ENCODE measurements around the gene ASGR1. TPM values are rescaled to one million over a fixed set of nuclear protein-coding genes. Genes with fewer than 3 reads are reported as not detected.

Gene ASGR1, protein sequence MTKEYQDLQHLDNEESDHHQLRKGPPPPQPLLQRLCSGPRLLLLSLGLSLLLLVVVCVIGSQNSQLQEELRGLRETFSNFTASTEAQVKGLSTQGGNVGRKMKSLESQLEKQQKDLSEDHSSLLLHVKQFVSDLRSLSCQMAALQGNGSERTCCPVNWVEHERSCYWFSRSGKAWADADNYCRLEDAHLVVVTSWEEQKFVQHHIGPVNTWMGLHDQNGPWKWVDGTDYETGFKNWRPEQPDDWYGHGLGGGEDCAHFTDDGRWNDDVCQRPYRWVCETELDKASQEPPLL
- total RNA-seq, result 1 to 10 TPM in 3 of 9 donors, under 1 TPM in 3, not detected in 3; 0.23 to 3.5 (median 0.72) TPM
- under 1 TPM; 0.19 to 0.64 TPM for polyA plus RNA-seq
- long read RNA-seq, donor 1, result 0 reads
- long read RNA-seq, donor 2, result 0 reads
- long read RNA-seq, donor 3, result 0 reads

DNA sequence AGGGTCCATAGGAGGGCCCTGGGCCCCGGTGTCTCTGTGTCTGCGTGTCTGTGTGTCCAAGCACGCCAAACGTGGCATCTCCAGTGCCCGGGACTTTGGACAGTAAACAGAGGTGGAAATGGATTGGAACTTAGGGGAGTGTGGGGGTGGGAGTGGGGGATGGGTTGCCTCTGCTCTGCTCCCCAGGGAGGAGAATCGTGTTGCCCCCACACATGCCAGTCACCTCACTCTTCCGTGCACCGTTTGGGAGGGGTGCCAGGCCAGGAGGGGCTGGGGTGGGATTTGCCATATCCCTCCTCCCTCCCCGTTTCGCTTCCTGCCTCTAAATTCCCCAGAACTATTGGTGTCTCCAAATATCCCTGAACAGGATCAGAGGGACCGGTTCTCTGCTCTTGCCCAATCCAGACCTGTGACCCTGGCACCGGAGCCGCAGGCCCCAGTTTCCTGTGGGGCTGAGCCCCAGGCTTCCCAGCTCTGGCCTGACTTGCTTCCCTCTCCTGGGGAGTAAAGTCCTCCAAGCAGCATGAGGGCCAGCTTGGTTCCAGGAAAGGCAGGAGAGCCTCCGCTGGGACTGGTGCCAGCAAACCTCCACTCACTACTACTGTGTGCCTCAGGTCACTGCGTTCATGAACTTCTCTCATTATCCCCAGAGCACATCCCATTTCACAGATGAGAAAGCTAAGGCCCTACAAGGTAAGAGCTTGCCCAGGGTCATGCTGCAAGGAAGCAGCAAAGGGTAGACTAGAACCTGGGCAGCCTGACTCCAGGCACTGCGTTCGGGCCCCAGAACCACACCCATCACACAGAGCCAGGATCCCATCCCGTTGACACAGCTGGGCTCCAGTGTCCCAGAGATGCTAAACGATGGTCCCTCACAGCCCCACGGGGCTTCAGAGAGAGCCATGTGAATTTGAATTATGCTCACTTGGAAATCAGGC, at the start of gene ASGR1:
ASGR1 (minus strand) TSS at position 54 of the 938 bp plus-strand sequence. CDS start 807 bp downstream, outside the sequence.
- Histone ChIP-seq H3K4me1 (peaks cover 0 to 19% (median 10%) of the 10 kb centered on the region in 12 donors), H3K9me3 (no peaks in the 10 kb centered on the region), H3K27ac (no peak within 1 kb of the TSS), H3K36me3 (no peaks in the 10 kb centered on the region), H3K27me3 (peaks cover 0 to 22% (median 12%) of the 10 kb centered on the region in 9 donors), H3K4me3 (peak within 1 kb of the TSS in 4 of 12 donors; percentile 50 to 56 (median 54))
- ATAC-seq (no peak), DNase-seq (no peak)
- WGBS, 4 donors, result 57 to 64% (median 58%) methylated on average over 15 to 20 of the region's 20 CpGs
- TF ChIP-seq, protein P1, sequence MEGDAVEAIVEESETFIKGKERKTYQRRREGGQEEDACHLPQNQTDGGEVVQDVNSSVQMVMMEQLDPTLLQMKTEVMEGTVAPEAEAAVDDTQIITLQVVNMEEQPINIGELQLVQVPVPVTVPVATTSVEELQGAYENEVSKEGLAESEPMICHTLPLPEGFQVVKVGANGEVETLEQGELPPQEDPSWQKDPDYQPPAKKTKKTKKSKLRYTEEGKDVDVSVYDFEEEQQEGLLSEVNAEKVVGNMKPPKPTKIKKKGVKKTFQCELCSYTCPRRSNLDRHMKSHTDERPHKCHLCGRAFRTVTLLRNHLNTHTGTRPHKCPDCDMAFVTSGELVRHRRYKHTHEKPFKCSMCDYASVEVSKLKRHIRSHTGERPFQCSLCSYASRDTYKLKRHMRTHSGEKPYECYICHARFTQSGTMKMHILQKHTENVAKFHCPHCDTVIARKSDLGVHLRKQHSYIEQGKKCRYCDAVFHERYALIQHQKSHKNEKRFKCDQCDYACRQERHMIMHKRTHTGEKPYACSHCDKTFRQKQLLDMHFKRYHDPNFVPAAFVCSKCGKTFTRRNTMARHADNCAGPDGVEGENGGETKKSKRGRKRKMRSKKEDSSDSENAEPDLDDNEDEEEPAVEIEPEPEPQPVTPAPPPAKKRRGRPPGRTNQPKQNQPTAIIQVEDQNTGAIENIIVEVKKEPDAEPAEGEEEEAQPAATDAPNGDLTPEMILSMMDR (IDR thresholded peaks at IDR 0.05), result no peak
- TF ChIP-seq POLR2A (IDR thresholded peaks at IDR 0.05), result no peak
- intact Hi-C loops (cut with DNase I), result loop anchor here in 2 of 10 donors (5.0 kb wide), 1 partner anchor 127 kb away; no protein-coding TSS in a partner anchor

DNA sequence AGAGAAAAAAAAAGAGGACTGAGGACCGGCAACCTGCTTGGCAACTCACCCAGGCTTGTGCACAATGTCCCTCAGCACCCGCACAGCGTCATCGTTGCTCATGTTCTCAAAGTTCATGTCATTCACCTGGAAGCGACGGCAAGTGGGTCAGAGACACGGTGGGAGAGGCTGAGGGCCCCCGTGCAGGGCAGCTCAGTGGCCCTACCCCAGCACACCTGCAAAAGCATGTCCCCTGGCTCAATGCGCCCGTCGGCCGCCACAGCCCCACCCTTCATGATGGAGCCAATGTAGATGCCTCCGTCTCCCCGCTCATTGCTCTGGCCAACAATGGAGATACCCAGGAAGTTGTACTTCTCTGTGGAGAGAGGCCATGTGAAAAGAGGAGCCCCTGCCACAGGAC, 49.8 kb upstream of the ASGR1 start:
- intact Hi-C loops (cut with DNase I), result no loop called here
- WGBS, 4 donors, result 89 to 92% (median 91%) methylated on average over 13 to 14 of the region's 14 CpGs
- ATAC-seq, result no peak
- Histone ChIP-seq H3K9me3 (no peaks in the 10 kb centered on the region), H3K27me3 (no peaks in the 10 kb centered on the region), H3K4me1 (peaks cover 5 to 42% (median 17%) of the 10 kb centered on the region in 12 donors), H3K36me3 (peaks cover 0 to 67% (median 63%) of the 10 kb centered on the region in 9 donors), H3K27ac (no peak overlapping the region), H3K4me3 (no peak overlapping the region)
- TF ChIP-seq, protein P1 (IDR thresholded peaks at IDR 0.05), result no peak
- no peak for TF ChIP-seq POLR2A (IDR thresholded peaks at IDR 0.05)
- DNase-seq, result no peak

DNA sequence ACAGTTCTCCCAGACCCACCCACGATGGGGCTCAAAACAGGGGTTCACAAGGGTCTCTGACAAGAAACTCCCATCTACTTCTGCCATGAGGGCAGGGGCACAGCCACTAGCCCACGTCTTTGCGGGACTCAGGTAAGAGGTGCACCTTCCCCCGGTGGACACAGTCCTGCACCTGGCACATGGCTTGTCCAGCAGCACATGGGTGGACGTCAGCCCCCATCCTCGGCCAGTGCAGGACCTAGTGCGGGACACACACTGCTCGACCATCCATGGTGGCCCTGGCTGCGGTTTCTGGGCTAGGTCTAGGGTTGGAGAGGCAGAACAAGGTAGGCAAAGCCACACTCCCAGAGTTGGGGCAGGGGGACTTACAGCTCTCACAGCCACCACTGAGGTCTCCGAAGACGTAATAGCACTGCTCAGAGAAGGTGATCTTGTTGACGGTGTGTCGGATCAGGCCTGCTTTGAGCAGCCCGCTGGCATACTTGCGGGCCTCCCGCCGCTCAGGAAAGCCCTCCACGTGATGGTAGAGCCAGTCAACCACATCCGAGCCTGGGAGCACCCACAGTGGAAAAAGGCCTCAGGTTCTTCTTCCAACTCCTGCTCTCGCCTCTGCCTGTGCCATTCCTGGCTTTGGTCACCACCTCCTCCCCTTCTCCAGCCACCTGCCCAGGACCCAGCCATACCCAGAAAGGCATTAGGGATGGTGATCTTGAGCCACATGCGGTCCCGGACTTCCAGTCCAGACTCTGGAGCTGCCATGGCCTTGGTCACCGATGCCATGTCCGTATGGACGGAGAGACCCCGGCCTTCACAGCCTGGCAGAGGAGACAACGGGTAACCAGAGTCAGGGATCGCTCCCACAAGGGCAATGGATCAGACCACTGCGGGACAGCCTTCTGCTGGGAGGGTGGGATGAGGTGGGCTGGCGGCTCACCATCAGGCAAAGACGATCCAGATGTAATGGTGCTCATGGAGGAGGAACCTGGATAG, 47.8 kb upstream of the ASGR1 start:
- ATAC-seq (no peak), DNase-seq (peak in 1 of 5 donors; percentile 40)
- WGBS, 4 donors, result 92 to 96% (median 95%) methylated on average over 23 to 31 of the region's 31 CpGs
- TF ChIP-seq, protein P1 (IDR thresholded peaks at IDR 0.05), result no peak
- TF ChIP-seq POLR2A (IDR thresholded peaks at IDR 0.05), result no peak
- peaks cover 0 to 86% (median 82%) of the 10 kb centered on the region in 9 donors for H3K36me3 ChIP-seq
- peaks cover 0 to 40% (median 11%) of the 10 kb centered on the region in 12 donors for H3K4me1 ChIP-seq
- H3K4me3 ChIP-seq, result no peak overlapping the region
- no peaks in the 10 kb centered on the region for H3K27me3 ChIP-seq
- intact Hi-C loops (cut with DNase I), result no loop called here
- no peak overlapping the region for H3K27ac ChIP-seq
- H3K9me3 ChIP-seq, result no peaks in the 10 kb centered on the region

Measured in heart left ventricle (tissue), 16 donors.